ENCODE data around the gene ZC3H8.
A peak's percentile ranks its signal among the peaks of the same experiment; 100 is the strongest.

Gene ZC3H8

GRCh38 chr2:112195167-112195766, 59.6 kb downstream of the ZC3H8 start:
- no peak for DNase-seq

DNA sequence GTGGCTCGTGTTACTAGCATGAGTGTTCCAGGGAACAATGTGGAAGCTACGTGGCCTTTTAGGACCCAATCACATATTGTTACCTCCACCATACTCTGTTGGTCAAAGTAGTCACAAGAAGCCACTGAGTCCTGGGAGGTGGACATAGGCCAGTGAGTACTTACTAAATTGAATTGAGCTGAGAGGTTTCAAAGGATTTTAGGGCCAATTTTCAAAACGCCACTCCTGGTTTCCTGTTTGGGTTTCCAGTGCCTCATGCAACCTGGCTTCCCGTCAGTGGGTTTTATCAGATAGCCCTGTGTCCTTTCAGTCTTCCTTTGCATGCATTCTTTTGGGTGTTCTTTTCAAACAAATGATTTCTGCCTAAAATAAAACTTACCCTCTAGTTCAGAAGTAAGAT, 60.4 kb downstream of the ZC3H8 start:
- DNase-seq: peak in 1 of 5 experiments; percentile 11

DNA sequence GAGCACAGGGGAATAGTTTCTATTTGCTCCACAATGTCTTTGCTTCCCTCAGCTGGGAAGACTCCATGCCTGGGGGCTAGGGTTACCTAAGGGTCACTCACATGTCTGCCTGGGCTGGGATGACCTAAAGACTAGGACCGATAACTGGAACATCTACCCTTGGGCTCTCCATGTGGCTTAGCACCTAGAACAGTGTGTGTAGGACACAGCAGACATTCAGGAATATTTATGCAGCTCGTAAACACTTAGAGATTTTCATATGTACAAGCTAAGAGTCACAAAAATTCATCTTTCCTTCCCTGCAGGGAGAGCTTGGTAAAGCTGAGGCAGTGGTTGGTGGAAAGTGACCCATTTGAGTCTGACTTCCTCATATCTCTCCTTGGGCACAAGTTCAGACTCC, 60.8 kb downstream of the ZC3H8 start:
- no peak for DNase-seq

GRCh38 chr2:112189001-112189556, 65.8 kb downstream of the ZC3H8 start:
- DNase-seq: no peak

- DNase-seq: peak; percentile 34 to 93 (median 66)
Observed at GRCh38 chr2:112187805-112188596, 66.8 kb downstream of the ZC3H8 start.

GRCh38 chr2:112187046-112187715, 67.7 kb downstream of the ZC3H8 start:
- DNase-seq: no peak

GRCh38 chr2:112185131-112185530, 69.7 kb downstream of the ZC3H8 start:
- DNase-seq: no peak

DNA sequence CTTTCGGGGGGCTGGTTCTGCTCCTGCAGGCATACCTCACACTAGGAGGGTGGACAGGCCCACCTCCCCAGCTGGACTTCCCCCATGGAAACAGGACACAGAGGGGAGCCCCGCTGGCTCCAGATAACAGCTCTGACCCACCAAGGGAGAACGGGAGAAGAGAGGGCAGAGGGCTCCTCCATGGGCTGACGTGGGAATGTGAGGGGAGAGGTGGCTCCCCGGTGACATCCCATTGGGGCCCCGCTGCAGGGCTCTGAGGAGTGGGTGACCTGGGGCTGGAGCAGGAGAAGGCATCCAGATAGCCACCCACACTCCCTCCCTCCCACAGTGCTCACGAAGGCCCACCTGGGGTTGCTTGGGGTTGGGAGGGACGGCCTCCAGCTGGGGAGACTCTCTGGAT, 70.7 kb downstream of the ZC3H8 start:
- DNase-seq: no peak

- peak in 1 of 5 experiments; percentile 25 for DNase-seq
Observed at GRCh38 chr2:112183327-112184025, 71.4 kb downstream of the ZC3H8 start.

GRCh38 chr2:112182581-112183034, 72.2 kb downstream of the ZC3H8 start:
- peak in 3 of 5 experiments; percentile 24 to 59 (median 26) for DNase-seq

GRCh38 chr2:112181571-112182290, 73.1 kb downstream of the ZC3H8 start:
- DNase-seq: peak; percentile 6 to 75 (median 52)

DNA sequence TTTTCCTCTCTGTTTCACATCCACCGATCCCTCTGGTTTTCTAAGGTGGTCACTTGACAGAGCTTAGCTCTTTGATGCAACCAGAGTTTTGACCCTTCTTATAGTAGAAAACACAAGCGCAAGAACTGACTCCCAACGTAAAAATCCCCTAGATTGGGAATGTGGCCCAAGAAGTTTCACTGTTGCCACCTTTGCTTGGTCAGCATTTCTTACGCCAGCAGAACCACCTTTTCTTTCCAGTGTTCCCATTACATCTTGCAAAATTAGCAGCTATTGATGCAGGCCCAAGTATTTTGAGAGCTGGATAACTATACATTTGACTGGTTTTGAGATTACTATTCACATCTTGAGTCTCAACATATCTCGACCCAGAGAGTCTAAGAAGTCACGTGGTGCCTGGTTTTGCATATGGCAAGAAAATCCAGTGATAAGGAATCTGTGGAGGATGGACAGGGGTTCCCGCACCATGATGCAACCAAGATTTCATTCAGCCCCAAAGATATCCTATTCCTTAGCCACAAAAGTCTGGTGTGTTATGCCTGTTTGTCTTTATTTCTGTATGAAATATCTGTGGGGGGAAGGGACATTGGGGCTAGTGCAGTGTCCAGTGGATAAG, 78.8 kb downstream of the ZC3H8 start:
- no peak for DNase-seq

- DNase-seq: no peak
Observed at GRCh38 chr2:112175333-112175732, 79.5 kb downstream of the ZC3H8 start.

GRCh38 chr2:112174383-112174782, 80.5 kb downstream of the ZC3H8 start:
- DNase-seq: no peak

GRCh38 chr2:112173646-112174319, 81.1 kb downstream of the ZC3H8 start:
- DNase-seq: no peak

DNA sequence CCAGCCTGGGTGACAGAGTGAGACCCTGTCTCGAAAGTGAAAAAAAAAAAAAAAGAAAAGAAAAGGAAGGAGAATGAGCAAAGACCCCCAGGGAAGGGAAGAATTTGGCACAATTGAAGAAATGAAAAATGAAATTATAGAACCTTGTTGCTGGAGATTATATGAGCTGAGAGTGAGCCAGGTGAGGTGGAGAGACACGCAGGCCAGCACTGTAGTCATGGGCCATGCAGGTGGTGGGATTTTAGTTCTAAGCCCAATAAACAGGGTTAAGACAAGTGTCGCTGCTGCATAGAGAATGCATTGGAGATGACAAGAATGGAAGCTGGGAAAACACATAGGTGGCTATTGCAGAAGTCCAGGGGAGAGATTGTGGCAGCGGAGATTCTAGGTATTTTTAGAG, 84.3 kb downstream of the ZC3H8 start:
- DNase-seq: no peak

GRCh38 chr2:112168422-112169124, 86.3 kb downstream of the ZC3H8 start:
- peak in 1 of 5 experiments; percentile 31 for DNase-seq

- DNase-seq: no peak
Observed at GRCh38 chr2:112166806-112167499, 87.9 kb downstream of the ZC3H8 start.

DNA sequence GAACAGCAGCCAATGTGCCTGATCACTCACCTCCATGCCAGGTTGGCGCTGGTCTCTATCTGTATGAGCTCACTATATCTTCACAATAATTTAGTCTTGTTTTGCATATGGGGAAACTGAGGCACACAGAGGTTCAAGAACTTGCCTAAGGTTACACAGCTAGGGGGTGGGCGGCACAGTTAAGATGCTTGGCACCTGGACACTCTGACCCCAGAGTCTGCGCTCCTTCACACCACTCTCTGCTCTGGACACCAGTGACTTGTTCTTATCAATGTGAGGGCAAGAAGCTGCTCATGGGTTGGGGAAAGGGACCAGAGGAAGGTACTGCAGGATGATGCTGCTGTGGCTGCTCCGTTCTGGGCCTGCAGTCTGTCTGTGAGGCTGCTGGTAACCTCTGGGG, 89.5 kb downstream of the ZC3H8 start:
- no peak for DNase-seq

DNA sequence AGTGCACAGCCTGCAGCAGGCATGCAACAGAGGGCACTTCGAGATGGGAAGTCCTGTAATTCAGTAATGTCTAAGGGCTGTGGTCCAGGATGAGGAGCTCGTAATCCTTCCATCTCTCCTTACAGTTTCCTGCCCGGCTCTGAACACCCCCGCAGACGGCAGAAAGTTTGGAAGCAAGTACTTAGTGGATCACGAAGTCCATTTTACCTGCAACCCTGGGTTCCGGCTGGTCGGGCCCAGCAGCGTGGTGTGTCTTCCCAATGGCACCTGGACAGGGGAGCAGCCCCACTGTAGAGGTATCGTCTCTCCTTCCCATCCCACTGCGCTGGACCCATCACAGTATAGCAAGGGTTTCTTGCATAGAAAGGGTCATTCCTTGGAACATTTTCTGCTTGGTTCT, 90.0 kb downstream of the ZC3H8 start:
- no peak for DNase-seq

Measured in T-helper 2 cell (primary cell).